ENCODE measurements around the gene MMP7.

- TF ChIP-seq CTCF (IDR thresholded peaks at IDR 0.05; ENCODE audit: low read length) (no peak), EZH2 (IDR thresholded peaks at IDR 0.05; ENCODE audit: borderline replicate concordance, low read length) (no peak)
These were observed 47.2 kb upstream of the MMP7 start for GRCh38 chr11:102577723-102578122.
